DND-41 (cell line): ENCODE measurements around the gene OBP2B.

Experiments
- EZH2 ChIP-seq: IDR thresholded peaks from 3 replicates; pipeline ENCODE4 v1.6.1; 2012; ENCODE audit warnings: borderline replicate concordance, low read depth, mild to moderate bottlenecking, moderate library complexity, low read length, inconsistent platforms; ENCODE audit not compliant: severe bottlenecking
- TF ChIP-seq, protein P1 (sequence below): IDR thresholded peaks from 2 replicates; pipeline ENCODE4 v1.5.1; 2012; ENCODE audit warnings: borderline replicate concordance, low read length, moderate library complexity, mild to moderate bottlenecking; ENCODE audit not compliant: poor library complexity, severe bottlenecking; ENCODE audit errors: extremely low read depth

DNA sequence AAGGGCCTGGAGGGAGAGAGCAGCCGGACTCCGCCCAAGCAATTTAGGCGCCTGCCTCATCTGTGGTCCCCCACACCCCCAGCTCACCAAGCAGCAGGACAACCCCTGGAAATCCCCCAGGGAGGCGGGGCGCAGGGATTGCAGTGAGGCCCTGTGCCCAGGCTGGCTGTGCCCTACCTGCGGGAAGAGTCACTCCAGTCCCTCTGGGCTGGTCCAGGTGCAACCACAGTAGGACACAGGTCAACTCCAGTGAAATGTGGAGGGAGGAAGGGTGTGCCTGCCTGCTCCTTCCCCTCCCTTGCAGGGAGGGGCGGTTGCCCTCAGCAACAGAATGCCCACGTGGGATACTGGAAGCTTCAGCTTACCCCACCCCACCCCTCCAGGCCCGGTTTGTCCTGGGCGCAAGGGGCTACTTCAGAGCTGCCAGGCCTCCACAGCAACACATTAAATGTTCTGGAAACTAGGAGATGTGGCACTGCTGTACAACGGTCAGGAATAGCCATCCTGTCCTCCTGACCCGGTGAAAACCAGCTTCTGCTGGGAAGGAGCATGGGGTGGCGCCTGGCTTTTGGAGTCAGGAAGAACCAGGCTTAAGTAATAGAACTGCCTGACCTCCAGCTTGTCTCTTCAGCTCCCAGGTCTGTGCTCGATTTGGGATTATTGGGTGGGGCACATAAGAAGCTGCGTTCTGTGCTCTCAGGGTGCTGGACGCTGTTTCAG, 43.4 kb upstream of the OBP2B start:
- TF ChIP-seq EZH2, result no peak
- TF ChIP-seq, protein P1, sequence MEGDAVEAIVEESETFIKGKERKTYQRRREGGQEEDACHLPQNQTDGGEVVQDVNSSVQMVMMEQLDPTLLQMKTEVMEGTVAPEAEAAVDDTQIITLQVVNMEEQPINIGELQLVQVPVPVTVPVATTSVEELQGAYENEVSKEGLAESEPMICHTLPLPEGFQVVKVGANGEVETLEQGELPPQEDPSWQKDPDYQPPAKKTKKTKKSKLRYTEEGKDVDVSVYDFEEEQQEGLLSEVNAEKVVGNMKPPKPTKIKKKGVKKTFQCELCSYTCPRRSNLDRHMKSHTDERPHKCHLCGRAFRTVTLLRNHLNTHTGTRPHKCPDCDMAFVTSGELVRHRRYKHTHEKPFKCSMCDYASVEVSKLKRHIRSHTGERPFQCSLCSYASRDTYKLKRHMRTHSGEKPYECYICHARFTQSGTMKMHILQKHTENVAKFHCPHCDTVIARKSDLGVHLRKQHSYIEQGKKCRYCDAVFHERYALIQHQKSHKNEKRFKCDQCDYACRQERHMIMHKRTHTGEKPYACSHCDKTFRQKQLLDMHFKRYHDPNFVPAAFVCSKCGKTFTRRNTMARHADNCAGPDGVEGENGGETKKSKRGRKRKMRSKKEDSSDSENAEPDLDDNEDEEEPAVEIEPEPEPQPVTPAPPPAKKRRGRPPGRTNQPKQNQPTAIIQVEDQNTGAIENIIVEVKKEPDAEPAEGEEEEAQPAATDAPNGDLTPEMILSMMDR, result no peak
